Transverse colon (tissue), 4 donors: ENCODE data around the gene EYA3. TPM values are rescaled to one million over a fixed set of nuclear protein-coding genes. Genes with fewer than 3 reads are reported as not detected.
A peak's percentile ranks its signal among the peaks of the same experiment; 100 is the strongest.

ENCODE experiments used
- DNase-seq: peaks from one replicate; pipeline ENCODE4 v3.0.0-alpha.2; 2019
- H3K27ac ChIP-seq, 4 donors: fragments of 200-600 bp; sonication (generic); 2 replicates each; pipeline ENCODE4 v1.5.1; 2016 to 2018; ENCODE audit warnings: inconsistent platforms in 4 of 4
- H3K27me3 ChIP-seq: fragments of 200-600 bp; sonication (generic); 2 replicates; pipeline ENCODE4 v1.5.1; 2017; ENCODE audit warnings: inconsistent platforms
- H3K36me3 ChIP-seq, 4 donors: fragments of 200-600 bp; sonication (generic); 2 replicates each; pipeline ENCODE4 v1.5.1; 2017 to 2019; ENCODE audit warnings: inconsistent platforms in 4 of 4
- H3K4me1 ChIP-seq, 4 donors: fragments of 200-600 bp; sonication (generic); 2 replicates each; pipeline ENCODE4 v1.5.1; 2017 to 2020; ENCODE audit warnings: inconsistent platforms in 4 of 4
- H3K4me3 ChIP-seq, 4 donors: fragments of 200-600 bp; sonication (generic); 1 replicate in 1 of 4; 2 replicates in 3 of 4; pipeline versions ENCODE4 v1.5.1 to v1.6.1; 2017 to 2019; ENCODE audit warnings: inconsistent platforms in 4 of 4
- H3K9me3 ChIP-seq, 2 donors: fragments of 200-600 bp; sonication (generic); 2 replicates each; pipeline ENCODE4 v1.5.1; 2017 to 2019; ENCODE audit warnings: inconsistent platforms in 2 of 2
- EP300 ChIP-seq: sonication (generic); formaldehyde crosslinking; IDR thresholded peaks from one replicate; pipeline ENCODE4 v1.6.1; 2017; ENCODE audit warnings: antibody characterized with exemption, low read depth
- POLR2A ChIP-seq: fragments of 450-650 bp; IDR thresholded peaks from one replicate; pipeline ENCODE4 v1.6.1; 2016; ENCODE audit warnings: antibody characterized with exemption, mild to moderate bottlenecking, moderate library complexity
- POLR2AphosphoS5 ChIP-seq, 3 donors: sonication (generic); formaldehyde crosslinking; IDR thresholded peaks; one replicate each; pipeline ENCODE4 v1.6.1; 2016; ENCODE audit warnings: antibody characterized with exemption in 3 of 3
- WGBS, 2 donors: methylation state at CpG; one replicate each; pipeline ENCODE4 v1.1.5; 2018; ENCODE audit warnings: low coverage in 1 of 2; 5-methylcytosine and 5-hydroxymethylcytosine counted together
- in situ Hi-C, 4 donors: fragments of 200-750 bp; cut with MboI; loops; one replicate each; pipeline versions ENCODE4 v1.15.0 to v1.15.1; 2017; ENCODE audit warnings: low sequenced_read_pairs in 3 of 4, low pct_ligation_motif_present in 1 of 4, low pct_unique_long_range_greater_than_20kb in 1 of 4
- intact Hi-C: fragments of 100-400 bp; cut with DNase I; formaldehyde crosslinking; loops from one replicate; pipeline ENCODE4 v1.15.1; 2023; ENCODE audit warnings: low total_unique reads
- total RNA-seq, 4 donors: library from RNA; depleted of rRNA; stranded (reverse); fragments of >200 nt; gene quantifications; one replicate each; pipeline ENCODE4 v1.1.0, GENCODE V29; 2016
- TF ChIP-seq, protein P1 (sequence below), 5 experiments: fragments of 200-600 bp in 3 of 5; fragments of 450-650 bp in 2 of 5; sonication (generic) in 3 of 5; IDR thresholded peaks; 1 replicate in 2 of 5; 2 replicates in 3 of 5; pipeline ENCODE4 v1.5.1; 2016 to 2017; ENCODE audit warnings: antibody characterized with exemption in 5 of 5, inconsistent platforms in 3 of 5, mild to moderate bottlenecking in 2 of 5, moderate library complexity in 1 of 5

The EYA3 gene, protein sequence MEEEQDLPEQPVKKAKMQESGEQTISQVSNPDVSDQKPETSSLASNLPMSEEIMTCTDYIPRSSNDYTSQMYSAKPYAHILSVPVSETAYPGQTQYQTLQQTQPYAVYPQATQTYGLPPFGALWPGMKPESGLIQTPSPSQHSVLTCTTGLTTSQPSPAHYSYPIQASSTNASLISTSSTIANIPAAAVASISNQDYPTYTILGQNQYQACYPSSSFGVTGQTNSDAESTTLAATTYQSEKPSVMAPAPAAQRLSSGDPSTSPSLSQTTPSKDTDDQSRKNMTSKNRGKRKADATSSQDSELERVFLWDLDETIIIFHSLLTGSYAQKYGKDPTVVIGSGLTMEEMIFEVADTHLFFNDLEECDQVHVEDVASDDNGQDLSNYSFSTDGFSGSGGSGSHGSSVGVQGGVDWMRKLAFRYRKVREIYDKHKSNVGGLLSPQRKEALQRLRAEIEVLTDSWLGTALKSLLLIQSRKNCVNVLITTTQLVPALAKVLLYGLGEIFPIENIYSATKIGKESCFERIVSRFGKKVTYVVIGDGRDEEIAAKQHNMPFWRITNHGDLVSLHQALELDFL
- 10 to 100 TPM; 14.6 to 50.2 (median 18.5) TPM for total RNA-seq

DNA sequence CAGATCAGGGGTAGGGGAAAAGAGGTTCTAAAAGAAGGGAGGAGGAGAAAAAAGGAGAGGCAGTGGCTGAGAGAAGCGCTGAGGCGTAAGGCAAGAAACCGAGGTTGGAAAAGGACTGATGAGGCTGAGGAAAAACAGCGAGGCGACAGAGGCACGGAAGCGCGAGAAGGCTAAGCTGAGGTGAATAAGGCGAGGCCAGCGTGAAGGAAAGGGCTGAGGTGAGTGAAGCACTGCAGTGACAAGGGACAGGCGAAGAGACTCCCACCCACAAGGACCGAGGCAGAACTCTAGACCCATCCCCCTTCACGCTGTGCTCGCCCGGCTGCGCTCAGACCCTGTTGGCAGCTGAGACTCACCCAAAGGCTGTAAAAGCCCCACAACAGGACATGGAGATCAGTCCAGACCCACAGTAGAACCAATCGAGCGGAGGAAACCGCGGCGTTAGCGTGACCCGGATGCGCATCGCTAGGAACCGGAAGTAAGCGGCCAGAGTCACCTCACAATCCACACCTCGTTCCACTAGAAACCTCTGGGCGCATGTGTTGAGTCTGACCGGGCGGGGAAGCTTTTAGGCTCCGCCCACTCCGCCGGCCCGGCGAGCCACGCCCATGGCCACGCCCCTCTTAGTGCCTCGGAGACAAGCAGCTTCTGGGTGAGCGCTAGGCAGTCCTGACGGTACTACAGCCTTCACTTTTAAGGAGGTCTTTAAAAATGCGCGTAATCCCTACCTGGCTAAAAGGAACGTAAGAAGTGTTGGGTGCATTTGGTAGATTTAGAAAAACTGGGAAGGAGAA is at the start of gene EYA3:
Gene EYA3, minus strand, starts transcription at position 443 of the 794 bp plus-strand sequence. CDS start 30,584 bp downstream, outside the sequence.
- 0 to 3% methylated on average over 15 to 43 of the region's 44 CpGs for WGBS, 2 donors
- intact Hi-C loops: no loop called here
- peak; percentile 99 for DNase-seq
- H3K9me3 ChIP-seq: no peaks in the 10 kb centered on the region
- TF ChIP-seq POLR2AphosphoS5 (IDR thresholded peaks at IDR 0.05): peak; percentile 59 to 84 (median 79)
- TF ChIP-seq POLR2A: peak; percentile 76
- TF ChIP-seq, protein P1, sequence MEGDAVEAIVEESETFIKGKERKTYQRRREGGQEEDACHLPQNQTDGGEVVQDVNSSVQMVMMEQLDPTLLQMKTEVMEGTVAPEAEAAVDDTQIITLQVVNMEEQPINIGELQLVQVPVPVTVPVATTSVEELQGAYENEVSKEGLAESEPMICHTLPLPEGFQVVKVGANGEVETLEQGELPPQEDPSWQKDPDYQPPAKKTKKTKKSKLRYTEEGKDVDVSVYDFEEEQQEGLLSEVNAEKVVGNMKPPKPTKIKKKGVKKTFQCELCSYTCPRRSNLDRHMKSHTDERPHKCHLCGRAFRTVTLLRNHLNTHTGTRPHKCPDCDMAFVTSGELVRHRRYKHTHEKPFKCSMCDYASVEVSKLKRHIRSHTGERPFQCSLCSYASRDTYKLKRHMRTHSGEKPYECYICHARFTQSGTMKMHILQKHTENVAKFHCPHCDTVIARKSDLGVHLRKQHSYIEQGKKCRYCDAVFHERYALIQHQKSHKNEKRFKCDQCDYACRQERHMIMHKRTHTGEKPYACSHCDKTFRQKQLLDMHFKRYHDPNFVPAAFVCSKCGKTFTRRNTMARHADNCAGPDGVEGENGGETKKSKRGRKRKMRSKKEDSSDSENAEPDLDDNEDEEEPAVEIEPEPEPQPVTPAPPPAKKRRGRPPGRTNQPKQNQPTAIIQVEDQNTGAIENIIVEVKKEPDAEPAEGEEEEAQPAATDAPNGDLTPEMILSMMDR (IDR thresholded peaks at IDR 0.05): no peak
- H3K27ac ChIP-seq: peak within 1 kb of the TSS; percentile 93 to 98 (median 94)
- no peaks in the 10 kb centered on the region for H3K36me3 ChIP-seq
- peaks cover 8 to 51% (median 31%) of the 10 kb centered on the region in 4 donors for H3K4me1 ChIP-seq
- peak within 1 kb of the TSS; percentile 74 to 96 (median 88) for H3K4me3 ChIP-seq
- no peaks in the 10 kb centered on the region for H3K27me3 ChIP-seq
- in situ Hi-C loops: no loop called here

DNA sequence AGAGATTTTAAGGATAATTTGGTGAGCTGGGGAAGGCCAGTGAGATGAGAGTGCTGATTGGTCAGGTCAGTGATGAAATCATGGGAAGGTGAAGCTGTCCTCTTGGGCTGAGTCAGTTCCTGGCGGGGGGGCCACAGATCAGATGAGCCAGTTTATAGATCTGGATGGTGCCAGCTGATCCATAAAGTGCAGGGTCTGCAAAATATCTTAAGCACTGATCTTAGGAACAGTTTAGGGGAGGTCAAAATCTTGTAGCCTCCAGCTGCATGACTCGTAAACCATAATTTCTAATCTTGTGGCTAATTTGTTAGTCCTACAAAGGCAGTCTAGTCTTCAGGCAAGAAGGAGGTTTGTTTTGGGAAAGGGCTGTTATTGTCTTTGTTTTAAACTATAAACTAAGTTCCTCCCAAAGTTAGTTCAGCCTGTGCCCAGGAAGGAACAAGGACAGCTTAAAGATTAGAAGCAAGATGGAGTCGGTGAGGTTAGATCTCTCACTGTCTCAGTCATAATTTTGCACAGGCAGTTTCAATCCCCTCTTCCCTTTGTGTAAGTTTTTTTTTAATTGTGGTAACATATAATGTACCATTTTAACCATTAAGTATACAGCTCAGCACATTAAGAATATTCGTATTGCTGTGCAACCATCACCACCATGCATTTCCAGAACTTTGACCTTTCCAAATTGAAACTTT is 48.7 kb upstream of the EYA3 start:
- intact Hi-C loops: no loop called here
- in situ Hi-C loops: no loop called here
- H3K4me3 ChIP-seq: no peak overlapping the region
- H3K27ac ChIP-seq: no peak overlapping the region
- TF ChIP-seq EP300 (no peak), POLR2AphosphoS5 (IDR thresholded peaks at IDR 0.05) (no peak), POLR2A (no peak)
- TF ChIP-seq, protein P1 (IDR thresholded peaks at IDR 0.05): no peak
- no peaks in the 10 kb centered on the region for H3K36me3 ChIP-seq
- H3K9me3 ChIP-seq: no peaks in the 10 kb centered on the region
- no peak for DNase-seq
- WGBS, 2 donors: 63 to 76% methylated on average over 3 to 4 of the region's 4 CpGs
- no peaks in the 10 kb centered on the region for H3K27me3 ChIP-seq
- no peaks in the 10 kb centered on the region for H3K4me1 ChIP-seq

DNA sequence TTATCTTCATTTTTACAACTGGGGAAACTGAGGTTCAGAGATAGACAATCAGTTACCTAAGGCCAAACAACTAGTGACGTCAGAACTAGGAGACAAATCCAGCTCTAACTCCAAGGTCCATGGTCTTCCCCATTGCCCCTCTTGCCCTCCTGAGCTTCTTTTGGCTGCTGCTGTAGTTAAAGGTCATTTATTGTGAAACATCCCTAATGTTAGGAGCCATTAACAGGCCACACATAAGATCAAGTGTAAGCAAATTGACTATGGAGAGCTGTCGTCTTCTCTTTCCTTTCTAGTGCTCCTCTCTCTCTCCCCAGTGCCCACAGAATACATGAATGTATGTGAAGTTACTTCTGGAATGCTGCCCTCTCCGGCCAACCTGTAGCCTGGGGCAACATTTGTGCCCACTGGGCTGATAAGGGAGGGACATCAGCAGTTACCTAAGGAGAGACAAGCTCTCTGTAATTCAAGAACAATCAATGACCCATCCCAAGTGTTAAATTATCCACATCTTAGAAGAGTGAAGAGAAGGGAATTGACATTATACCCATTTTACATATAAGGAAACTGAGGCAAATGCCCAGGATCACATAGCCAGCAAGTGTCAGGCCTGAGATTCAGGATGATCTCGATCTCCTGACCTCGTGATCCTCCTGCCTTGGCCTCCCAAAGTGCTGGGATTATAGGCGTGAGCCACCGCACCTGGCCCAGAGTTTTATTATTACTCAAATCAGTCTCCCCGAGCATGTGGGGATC is 47.9 kb upstream of the EYA3 start:
- 81 to 92% methylated on average over 3 to 8 of the region's 8 CpGs for WGBS, 2 donors
- Histone ChIP-seq H3K27me3 (no peaks in the 10 kb centered on the region), H3K4me1 (no peaks in the 10 kb centered on the region)

More for the DNA sequence above, 47.9 kb upstream of the EYA3 start:
- no peak for DNase-seq
- TF ChIP-seq POLR2AphosphoS5 (IDR thresholded peaks at IDR 0.05) (no peak), POLR2A (no peak), EP300 (no peak)
- TF ChIP-seq, protein P1 (IDR thresholded peaks at IDR 0.05): no peak
- no peak overlapping the region for H3K27ac ChIP-seq
- no peaks in the 10 kb centered on the region for H3K9me3 ChIP-seq
- in situ Hi-C loops (no loop called here), intact Hi-C loops (no loop called here)
- H3K36me3 ChIP-seq: no peaks in the 10 kb centered on the region
- H3K4me3 ChIP-seq: no peak overlapping the region
